A673 (cell line): ENCODE measurements around the gene LIF.

Source experiments
- CTCF ChIP-seq: fragments of 300-800, 200-600 bp; sonication (generic); conservative IDR thresholded peaks from 2 replicates; pipeline ENCODE4 v1.5.1; 2017; ENCODE audit warnings: low read depth, mild to moderate bottlenecking, antibody characterized with exemption, low read length, moderate library complexity, mixed read lengths
- EZH2 ChIP-seq: fragments of 200-600 bp; sonication (generic); IDR thresholded peaks from 2 replicates; pipeline ENCODE4 v1.6.1; 2017; ENCODE audit warnings: borderline replicate concordance, low read depth, mild to moderate bottlenecking, mixed read lengths, antibody characterized with exemption, low read length; ENCODE audit not compliant: poor library complexity, severe bottlenecking

- TF ChIP-seq CTCF (no peak), EZH2 (no peak)
Observed at GRCh38 chr22:30217698-30218560, 28.6 kb downstream of the LIF start.
